IMR-90 (cell line): ENCODE results near the gene CDV3. TPM values are rescaled to one million over a fixed set of nuclear protein-coding genes. Genes with fewer than 3 reads are reported as not detected.

ENCODE experiments used
- ATAC-seq: fragments of 200-7000 bp; cut with Tn5 transposase; 2 replicates; pipeline ENCODE4 v1.9.1; 2020; ENCODE audit warnings: low read depth, mild to moderate bottlenecking, moderate library complexity
- BruUV-seq: library from RNA; stranded (reverse); fragments of 400-500 nt; replicated peaks from 2 replicates; lab custom pipeline; 2021; lab: Mats Ljungman, UMichigan
- CTCF ChIA-PET: fragments of 300-600 bp; formaldehyde crosslinking; extraction: SDS; loops from one replicate; lab custom pipeline; 2021; ENCODE audit warnings: antibody characterized with exemption; lab: Yijun Ruan, JAX
- POLR2A ChIA-PET: fragments of 300-600 bp; sonication (Branson Sonifier 250); formaldehyde crosslinking; loops from one replicate; lab custom pipeline; 2022; ENCODE audit warnings: antibody characterized with exemption; ENCODE audit not compliant: unreplicated experiment; lab: Charles Lee
- DNase-seq: peaks from one replicate; pipeline ENCODE4 v3.0.0; 2013
- H2AFZ ChIP-seq: replicated peaks from 2 replicates; pipeline ENCODE3; 2013; ENCODE audit warnings: low read length, mild to moderate bottlenecking; ENCODE audit not compliant: poor library complexity
- H2AK5ac ChIP-seq: 2 replicates; pipeline ENCODE4 v1.6.1; 2013; ENCODE audit warnings: low read depth, low read length, inconsistent platforms
- H2AK9ac ChIP-seq: replicated peaks from 2 replicates; pipeline ENCODE3; 2013; ENCODE audit warnings: mild to moderate bottlenecking, low read depth, low read length, moderate library complexity; ENCODE audit not compliant: poor library complexity
- H2BK120ac ChIP-seq: 2 replicates; pipeline ENCODE4 v1.6.1; 2013; ENCODE audit warnings: low read depth, low read length, inconsistent platforms
- H2BK15ac ChIP-seq: 3 replicates; pipeline ENCODE4 v1.6.1; 2013; ENCODE audit warnings: low read depth, low read length, inconsistent platforms
- H2BK20ac ChIP-seq: 2 replicates; pipeline ENCODE4 v1.6.1; 2013; ENCODE audit warnings: low read depth, mild to moderate bottlenecking, inconsistent platforms, low read length, moderate library complexity
- H2BK5ac ChIP-seq: 2 replicates; pipeline ENCODE4 v1.6.1; 2013; ENCODE audit warnings: mild to moderate bottlenecking, low read depth, low read length, inconsistent platforms; ENCODE audit not compliant: poor library complexity, severe bottlenecking
- H3K14ac ChIP-seq: replicated peaks from 2 replicates; pipeline ENCODE4 v1.6.1; 2013; ENCODE audit warnings: low read depth, low read length, inconsistent platforms
- H3K18ac ChIP-seq: 2 replicates; pipeline ENCODE4 v1.6.1; 2013; ENCODE audit warnings: low read depth, low read length, control low read depth
- H3K23ac ChIP-seq: 2 replicates; pipeline ENCODE4 v1.6.1; 2013; ENCODE audit warnings: low read depth, low read length, inconsistent platforms
- H3K27ac ChIP-seq: 2 replicates; pipeline ENCODE4 v1.5.1; 2013; ENCODE audit warnings: mild to moderate bottlenecking, control low read depth, low read length; ENCODE audit not compliant: insufficient read depth
- H3K27me3 ChIP-seq: 2 replicates; pipeline ENCODE4 v1.6.1; 2013; ENCODE audit warnings: low read length; ENCODE audit not compliant: control insufficient read depth, insufficient read depth
- H3K36me3 ChIP-seq: 2 replicates; pipeline ENCODE4 v1.6.1; 2013; ENCODE audit warnings: low read length, mixed read lengths; ENCODE audit not compliant: control insufficient read depth, insufficient read depth
- H3K4ac ChIP-seq: 2 replicates; pipeline ENCODE4 v1.6.1; 2013; ENCODE audit warnings: low read depth, low read length, inconsistent platforms
- H3K4me1 ChIP-seq: 2 replicates; pipeline ENCODE4 v1.6.1; 2013; ENCODE audit warnings: low read length, mixed read lengths; ENCODE audit not compliant: control insufficient read depth, insufficient read depth
- H3K4me2 ChIP-seq: 2 replicates; pipeline ENCODE4 v1.6.1; 2013; ENCODE audit warnings: low read depth, mild to moderate bottlenecking, control low read depth, low read length, moderate library complexity
- H3K4me3 ChIP-seq: 2 replicates; pipeline ENCODE4 v1.5.1; 2013; ENCODE audit warnings: low read depth, mild to moderate bottlenecking, control low read depth, low read length, moderate library complexity; ENCODE audit not compliant: insufficient read depth
- H3K56ac ChIP-seq: 2 replicates; pipeline ENCODE4 v1.6.1; 2013; ENCODE audit warnings: low read length, inconsistent platforms; ENCODE audit not compliant: insufficient read depth; ENCODE audit errors: extremely low read depth
- H3K79me1 ChIP-seq, 2 experiments: 2 replicates each; pipeline ENCODE4 v1.6.1; 2013; ENCODE audit warnings: low read length in 2 of 2, inconsistent platforms in 1 of 2, low read depth in 1 of 2
- H3K9ac ChIP-seq: 2 replicates; pipeline ENCODE4 v1.6.1; 2013; ENCODE audit warnings: low read depth, low read length, control low read depth
- H3K9me1 ChIP-seq: 2 replicates; pipeline ENCODE4 v1.6.1; 2013; ENCODE audit warnings: low read length, inconsistent platforms; ENCODE audit not compliant: insufficient read depth
- H3K9me3 ChIP-seq: 2 replicates; pipeline ENCODE4 v1.6.1; 2013; ENCODE audit warnings: low read length; ENCODE audit not compliant: control insufficient read depth, insufficient read depth
- H4K20me1 ChIP-seq: 2 replicates; pipeline ENCODE4 v1.6.1; 2013; ENCODE audit warnings: low read length, inconsistent platforms; ENCODE audit not compliant: insufficient read depth
- H4K5ac ChIP-seq: 2 replicates; pipeline ENCODE4 v1.6.1; 2013; ENCODE audit warnings: mild to moderate bottlenecking, low read depth, low read length, control low read depth
- H4K8ac ChIP-seq, 2 experiments: 2 replicates each; pipeline ENCODE4 v1.6.1; 2013; ENCODE audit warnings: low read depth in 2 of 2, low read length in 2 of 2, control low read depth in 1 of 2, inconsistent platforms in 1 of 2
- H4K91ac ChIP-seq: 2 replicates; pipeline ENCODE4 v1.6.1; 2013; ENCODE audit warnings: low read depth, low read length, inconsistent platforms; ENCODE audit not compliant: insufficient read depth
- CEBPB ChIP-seq: IDR thresholded peaks from 2 replicates; pipeline ENCODE4 v1.6.1; 2012; ENCODE audit warnings: low read depth, low read length, improper control_type of control experiment
- MXI1 ChIP-seq: IDR thresholded peaks from 2 replicates; pipeline ENCODE4 v1.6.1; 2012; ENCODE audit warnings: low read depth, mild to moderate bottlenecking, low read length, moderate library complexity, borderline replicate concordance
- WGBS, 2 experiments: methylation state at CpG; one replicate each; pipeline versions ENCODE4 v1.1.5 to v1.1.7; 2013; ENCODE audit warnings: missing lambda C conversion rate in 2 of 2; ENCODE audit not compliant: insufficient read length in 1 of 2; ENCODE audit errors: extremely low coverage in 2 of 2; 5-methylcytosine and 5-hydroxymethylcytosine counted together
- dilution Hi-C: fragments of 300-500 bp; cut with HindIII; formaldehyde crosslinking; loops from one replicate; pipeline ENCODE4 v1.14.3; 2018; ENCODE audit warnings: low sequenced_read_pairs; ENCODE audit not compliant: unreplicated experiment
- in situ Hi-C: fragments of 300-500 bp; cut with MboI; formaldehyde crosslinking; loops from 3 replicates; pipeline ENCODE4 v1.14.3; 2019; ENCODE audit warnings: low sequenced_read_pairs, inconsistent platforms, mixed read lengths
- intact Hi-C: fragments of 100-400 bp; cut with micrococcal nuclease; formaldehyde crosslinking; loops from 2 replicates; pipeline ENCODE4 v1.10.0; 2022
- polyA plus RNA-seq, 3 experiments: library from polyadenylated mRNA; depleted of rRNA; stranded (reverse); fragments of >200 nt; gene quantifications; 2 replicates each; pipeline ENCODE4 v1.2.3, GENCODE V29; 2012; ENCODE audit warnings: low replicate concordance in 1 of 3
- total RNA-seq: library from RNA; depleted of rRNA; stranded (reverse); fragments of >200 nt; gene quantifications from 2 replicates; pipeline ENCODE4 v1.2.3, GENCODE V29; 2012

CDV3 gene
- total and polyA plus RNA-seq, 2 of the 4 experiments (the other 2 are of a cell fraction): 93.6 to 120 TPM

DNA sequence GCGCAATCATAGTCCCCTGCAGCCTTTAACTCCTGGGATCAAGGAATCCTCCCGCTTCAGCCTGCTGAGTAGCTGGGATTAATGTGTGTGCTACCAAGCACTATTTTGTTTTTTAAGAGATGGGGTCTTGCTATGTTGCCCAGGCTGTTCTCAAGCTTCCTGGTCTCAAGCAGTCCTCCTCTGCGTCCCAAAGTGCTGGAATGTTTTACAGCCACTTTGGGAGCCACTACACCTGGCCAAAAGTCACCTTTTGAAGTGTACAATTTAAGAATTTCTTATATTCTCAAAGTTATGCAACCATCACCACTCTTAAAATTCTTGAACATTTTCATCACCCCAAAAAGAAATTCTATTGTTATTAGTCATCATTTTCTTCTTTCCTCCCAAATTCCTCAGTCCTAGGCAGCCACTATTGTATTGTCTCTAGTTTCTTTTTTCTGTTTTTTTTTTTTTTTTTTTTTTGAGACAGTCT, 17.8 kb downstream of the CDV3 start:
- no CpG with 5 or more reads among the region's 3 CpGs for WGBS, 2 experiments
- Histone ChIP-seq H3K14ac (no peak overlapping the region), H2BK15ac (no peak overlapping the region), H3K9me1 (no peaks in the 10 kb centered on the region; the same call in 1 of the 2 replicates), H3K9ac (no peak overlapping the region), H3K27me3 (no peaks in the 10 kb centered on the region), H3K56ac (no peak overlapping the region), H4K91ac (no peak overlapping the region), H3K79me1 (peaks cover 17 to 26% of the 10 kb centered on the region in 2 experiments), H3K27ac (no peak overlapping the region), H2BK5ac (no peak overlapping the region), H2AK5ac (no peak overlapping the region), H4K20me1 (peaks cover 38% of the 10 kb centered on the region; the same call in 1 of the 2 replicates), H2BK120ac (no peak overlapping the region), H3K23ac (no peak overlapping the region), H3K4me1 (peaks cover 2% of the 10 kb centered on the region; the same call in 1 of the 2 replicates), H4K5ac (no peak overlapping the region), H3K36me3 (peaks cover 23% of the 10 kb centered on the region), H2AFZ (no peak overlapping the region), H2AK9ac (no peak overlapping the region), H4K8ac (no peak overlapping the region), H3K4ac (no peak overlapping the region), H3K4me3 (no peak overlapping the region), H3K4me2 (no peak overlapping the region), H2BK20ac (no peak overlapping the region), H3K9me3 (no peaks in the 10 kb centered on the region), H3K18ac (no peak overlapping the region)
- dilution Hi-C loops (no loop called here), in situ Hi-C loops (no loop called here), intact Hi-C loops (loop anchor here (5.0 kb wide), 1 partner anchor 51 kb away; no protein-coding TSS in a partner anchor)
- CTCF ChIA-PET: no interaction called here
- TF ChIP-seq MXI1 (no peak), CEBPB (peak; percentile 42; the same call in 1 of the 2 replicates)
- BruUV-seq: no TSS peak
- peak; percentile 54 for ATAC-seq
- DNase-seq: peak; percentile 43
- POLR2A ChIA-PET: no interaction called here
